ENCODE results near the gene KRT27.
A peak's percentile ranks its signal among the peaks of the same experiment; 100 is the strongest.

The KRT27 gene

DNA sequence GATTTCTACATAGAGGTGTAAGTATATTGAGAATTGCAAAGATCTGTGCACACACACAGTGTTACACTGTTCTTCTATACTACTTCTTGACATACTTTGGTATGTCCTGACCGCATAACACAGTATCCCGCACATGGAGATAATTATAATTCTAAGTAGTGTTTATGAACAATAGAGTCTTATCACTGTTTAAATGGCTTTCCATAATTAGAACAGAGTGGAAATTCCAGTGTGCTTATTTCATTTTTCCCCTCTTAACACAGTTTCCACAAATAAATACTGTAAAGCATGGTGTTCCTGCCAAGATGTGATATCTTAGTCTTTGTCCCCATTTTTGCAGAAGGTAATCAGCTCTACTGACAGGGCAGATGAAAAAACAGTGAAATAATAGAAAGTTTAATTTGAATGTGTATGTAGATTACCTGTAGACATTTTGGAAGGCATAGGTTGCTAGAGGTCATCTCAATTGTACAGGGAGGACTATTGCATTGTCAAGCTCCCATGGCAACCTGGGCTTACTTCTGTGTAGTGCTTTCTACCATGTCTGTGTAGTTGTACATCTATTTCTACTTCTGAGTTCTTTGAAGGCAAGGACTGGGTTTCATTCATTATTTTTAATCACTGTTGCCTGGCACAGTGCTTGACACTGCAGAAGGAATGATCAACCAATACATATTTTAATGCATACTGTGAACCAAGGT lies 27.5 kb upstream of the KRT27 start:
- no peak for DNase-seq

DNA sequence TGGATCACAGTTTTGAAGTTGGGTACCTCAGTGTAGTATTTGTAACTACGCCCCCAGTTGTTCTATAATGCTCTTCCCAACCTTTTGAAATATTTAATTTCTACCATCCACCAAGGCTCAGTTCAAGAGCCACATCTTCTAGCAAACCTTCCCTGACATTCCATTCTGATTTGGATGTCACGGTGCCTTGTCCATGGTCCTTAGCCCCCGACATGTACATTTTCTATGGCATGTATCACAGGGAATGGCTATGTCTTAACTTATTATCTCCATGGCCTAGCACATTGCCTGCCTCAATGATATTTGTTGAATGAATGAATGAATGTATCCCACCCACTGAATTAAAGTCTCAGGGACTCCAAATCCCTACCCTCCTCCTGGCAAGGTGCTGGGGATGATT lies 23.8 kb upstream of the KRT27 start:
- DNase-seq: no peak

DNA sequence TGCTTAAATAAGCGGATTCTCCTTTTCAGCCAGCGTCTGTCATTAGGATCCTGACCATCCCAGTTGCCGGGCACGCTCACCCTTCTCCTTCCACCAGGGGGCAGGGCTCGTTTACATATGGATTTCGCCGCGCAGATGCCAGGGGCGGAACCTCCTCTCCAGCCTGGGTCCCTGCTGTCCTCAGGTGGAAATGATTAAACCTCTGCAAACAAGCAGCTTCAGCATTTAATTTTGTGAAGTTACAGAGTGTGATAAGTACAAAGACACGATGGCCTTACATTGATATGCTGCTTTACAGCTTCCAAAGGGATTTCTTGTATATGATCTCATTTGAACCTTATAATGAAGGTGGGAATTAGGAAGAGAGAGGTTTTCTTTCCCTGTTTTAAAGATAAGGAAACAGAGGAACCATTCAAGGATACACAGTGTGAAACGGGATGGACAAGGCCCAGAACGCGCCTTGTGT lies 21.3 kb upstream of the KRT27 start:
- DNase-seq: peak in 42 of 58 donors; percentile 0 to 58 (median 12)

DNA sequence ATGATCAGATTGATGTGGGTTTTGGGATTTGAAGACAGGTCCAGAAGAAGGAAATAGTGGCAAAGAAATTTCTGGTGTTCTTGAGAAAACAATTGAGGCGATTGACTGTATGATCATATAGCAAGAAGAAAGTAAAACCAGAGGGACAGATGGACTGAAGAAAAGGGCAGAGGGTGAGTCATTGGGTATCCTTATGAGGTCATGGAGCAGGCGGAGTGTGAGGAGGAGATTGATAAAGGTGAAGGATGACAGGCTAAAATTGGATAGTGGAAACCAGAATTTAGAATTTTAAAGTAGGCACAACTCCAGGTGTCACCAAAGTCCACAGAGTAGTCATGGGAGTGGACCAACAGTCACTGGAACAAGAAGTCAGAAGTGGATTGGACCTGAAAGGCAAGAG lies 18.8 kb upstream of the KRT27 start:
- no peak for DNase-seq

DNA sequence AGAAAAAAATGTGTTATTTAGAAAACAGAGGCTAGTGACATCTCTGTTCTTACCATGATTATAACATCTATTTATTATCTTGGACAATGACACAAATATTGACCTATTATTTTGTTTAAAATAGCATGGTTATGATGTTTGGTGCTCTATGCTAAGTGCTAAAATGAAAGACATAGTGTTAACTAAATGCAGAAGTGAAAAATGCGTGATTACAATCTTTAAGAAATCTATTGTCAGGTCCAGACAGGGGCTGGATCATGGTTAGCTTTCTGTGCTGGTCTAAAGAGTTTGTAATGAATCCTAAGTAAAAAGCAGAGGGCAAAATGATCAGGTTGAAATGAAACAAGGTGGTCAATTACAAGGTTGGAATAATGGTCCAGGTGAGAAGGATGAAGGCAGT lies 18.0 kb upstream of the KRT27 start:
- no peak for DNase-seq

DNA sequence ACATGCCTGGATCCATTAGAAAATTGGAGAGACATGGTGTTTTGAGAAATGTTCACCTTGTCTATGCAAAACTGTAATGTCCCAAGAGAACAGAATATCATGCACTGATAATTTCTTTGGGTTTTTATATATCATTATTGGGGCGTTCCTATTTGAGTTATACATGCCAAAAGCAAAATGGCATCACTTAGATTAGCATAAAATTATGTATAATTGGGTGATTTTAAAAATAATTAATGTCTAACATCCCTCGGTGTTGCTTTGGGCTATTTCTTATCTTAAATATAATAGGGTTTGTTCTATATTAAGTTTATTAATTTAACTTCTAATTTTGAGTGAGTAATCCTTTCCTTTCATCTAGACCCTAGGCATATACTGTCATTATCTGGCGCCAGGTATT lies 17.5 kb upstream of the KRT27 start, which contains the start of gene KRT28:
KRT28 (minus strand) TSS at position 101 of the 400 bp plus-strand sequence; CDS start at position 35, 66 bp downstream.
- no peak for DNase-seq

DNA sequence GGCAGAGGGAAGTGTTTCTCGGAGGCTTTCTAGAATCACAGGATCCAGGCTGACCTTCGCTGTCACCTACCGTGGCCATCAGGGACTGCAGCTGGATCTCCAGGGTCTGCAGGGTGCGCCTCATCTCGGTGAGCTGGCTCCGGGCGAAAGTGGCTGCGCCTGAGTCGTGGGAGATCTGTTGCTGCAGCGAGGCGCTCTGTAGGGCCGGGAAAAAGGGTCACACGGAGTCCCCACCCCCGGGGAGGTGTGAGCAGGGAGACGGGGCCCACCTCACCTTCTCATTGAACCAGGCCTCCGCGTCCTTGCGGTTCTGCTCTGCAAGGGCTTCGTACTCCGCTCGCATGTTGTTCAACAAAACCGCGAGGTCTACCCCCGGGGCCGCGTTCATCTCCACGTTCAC lies 14.5 kb upstream of the KRT27 start:
- no peak for DNase-seq

DNA sequence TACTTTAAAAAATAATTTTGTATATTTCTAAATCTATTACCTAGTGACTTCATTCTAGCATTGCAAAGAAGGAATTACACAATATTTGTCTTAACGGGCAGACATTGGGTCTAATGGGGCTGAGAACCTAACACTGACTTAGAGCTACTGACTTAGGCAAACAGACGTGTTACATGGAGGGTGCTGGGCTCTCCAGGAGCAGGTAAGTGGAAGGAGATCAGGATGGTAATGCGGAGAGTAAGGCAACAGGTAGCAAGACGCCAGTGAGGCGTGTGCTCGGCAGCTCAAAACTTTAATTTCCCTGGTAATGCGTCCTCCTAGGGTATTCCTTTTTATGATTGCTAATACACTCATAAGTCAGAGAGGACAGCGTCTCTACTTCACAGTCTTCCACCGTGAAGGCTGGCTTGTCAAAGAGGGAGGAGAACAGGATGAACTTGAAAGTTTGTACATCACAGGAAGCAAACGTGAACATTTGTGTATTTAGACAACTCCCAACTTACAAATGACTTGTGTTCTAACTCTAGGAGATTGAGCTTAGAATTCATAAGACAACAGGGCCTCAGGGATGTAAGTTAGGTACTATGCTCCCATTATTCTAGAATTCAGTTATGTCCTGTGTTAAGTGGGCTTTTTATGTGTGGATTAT lies 12.8 kb upstream of the KRT27 start:
- DNase-seq: no peak

DNA sequence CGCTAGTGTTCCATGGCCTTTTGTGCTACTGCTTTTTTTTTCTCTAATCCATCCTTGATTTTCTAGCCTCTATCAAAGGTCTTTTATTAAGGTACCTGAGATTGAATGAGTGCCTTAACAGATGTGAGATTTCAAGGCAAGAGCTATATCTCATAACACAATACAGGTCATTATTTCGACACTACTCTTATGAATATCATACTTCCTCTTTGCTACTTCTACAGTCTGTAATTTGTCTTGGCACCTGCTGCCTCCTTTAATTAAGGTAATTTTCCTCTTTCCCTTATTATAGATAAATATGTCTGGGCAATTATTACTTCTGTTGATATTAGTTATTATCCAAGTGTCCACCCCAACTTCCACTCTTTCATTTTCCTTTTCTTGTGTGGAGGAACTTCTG lies 12.1 kb upstream of the KRT27 start:
- DNase-seq: no peak

DNA sequence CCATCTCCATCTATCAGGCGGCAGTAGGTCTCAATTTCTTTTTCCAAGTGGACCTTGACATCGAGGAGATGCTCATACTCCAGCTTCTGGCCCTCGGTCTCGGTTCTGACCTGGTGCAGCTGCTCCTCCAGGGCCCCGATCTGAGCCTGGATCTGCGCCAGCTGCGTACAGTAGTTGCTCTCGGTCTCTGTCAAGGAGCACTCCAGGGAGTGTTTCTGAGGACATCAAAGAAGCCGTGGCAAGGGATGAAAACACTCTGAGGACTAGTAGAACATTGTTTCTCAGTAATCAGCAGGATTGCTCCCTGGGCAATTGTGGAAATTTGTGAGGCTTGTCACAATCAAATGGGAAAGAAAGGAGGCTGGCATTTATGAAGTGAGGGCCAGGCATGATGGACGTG lies 11.5 kb upstream of the KRT27 start:
- no peak for DNase-seq

DNA sequence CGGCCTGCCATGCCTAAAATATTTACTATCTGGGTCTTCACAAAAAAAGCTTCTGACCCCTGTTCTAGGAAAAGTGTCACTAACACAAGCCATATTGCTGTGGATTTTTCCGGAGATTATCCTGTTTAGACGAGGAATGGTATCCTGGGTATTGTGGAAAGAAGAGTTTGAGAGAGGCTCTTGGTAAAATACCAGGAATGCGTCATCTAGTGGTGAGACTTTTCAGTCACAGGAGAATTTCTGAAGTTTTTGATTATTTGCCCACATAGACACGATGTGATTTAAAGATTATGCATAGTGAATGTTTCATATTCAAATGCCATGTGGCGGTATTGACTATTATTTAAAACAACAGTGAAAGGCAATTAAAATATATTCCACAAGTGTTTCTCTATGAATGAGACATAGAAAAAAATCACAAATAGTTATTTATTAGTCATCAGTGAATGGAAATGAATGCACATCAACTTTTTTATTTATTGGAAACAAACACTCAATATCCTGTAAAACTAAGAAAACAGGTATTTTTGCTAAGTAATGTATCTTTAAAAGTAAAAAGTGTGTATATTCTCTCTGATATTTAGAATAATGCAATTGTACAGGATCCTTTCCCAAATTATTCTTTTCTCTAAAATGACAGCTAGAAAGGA lies 9.6 kb upstream of the KRT27 start:
- no peak for DNase-seq

DNA sequence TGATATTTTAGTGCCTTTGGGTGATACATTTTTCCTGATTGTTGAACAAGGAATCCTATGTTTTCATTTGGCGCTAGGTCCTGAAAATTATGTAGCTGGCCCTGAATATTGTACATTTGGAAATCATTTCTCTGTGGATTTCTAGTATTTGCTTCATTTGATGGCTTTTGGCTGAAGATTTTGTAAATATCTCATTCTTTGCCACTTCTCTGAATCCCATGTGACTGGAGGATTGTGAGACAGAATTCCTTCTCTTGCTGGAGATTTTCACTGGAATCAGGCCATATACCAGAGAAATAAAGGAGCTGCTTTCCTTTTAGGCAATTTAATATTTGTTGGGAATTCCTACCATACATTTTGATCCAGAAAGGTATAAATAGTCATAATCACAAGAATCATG lies 8.8 kb upstream of the KRT27 start:
- no peak for DNase-seq

DNA sequence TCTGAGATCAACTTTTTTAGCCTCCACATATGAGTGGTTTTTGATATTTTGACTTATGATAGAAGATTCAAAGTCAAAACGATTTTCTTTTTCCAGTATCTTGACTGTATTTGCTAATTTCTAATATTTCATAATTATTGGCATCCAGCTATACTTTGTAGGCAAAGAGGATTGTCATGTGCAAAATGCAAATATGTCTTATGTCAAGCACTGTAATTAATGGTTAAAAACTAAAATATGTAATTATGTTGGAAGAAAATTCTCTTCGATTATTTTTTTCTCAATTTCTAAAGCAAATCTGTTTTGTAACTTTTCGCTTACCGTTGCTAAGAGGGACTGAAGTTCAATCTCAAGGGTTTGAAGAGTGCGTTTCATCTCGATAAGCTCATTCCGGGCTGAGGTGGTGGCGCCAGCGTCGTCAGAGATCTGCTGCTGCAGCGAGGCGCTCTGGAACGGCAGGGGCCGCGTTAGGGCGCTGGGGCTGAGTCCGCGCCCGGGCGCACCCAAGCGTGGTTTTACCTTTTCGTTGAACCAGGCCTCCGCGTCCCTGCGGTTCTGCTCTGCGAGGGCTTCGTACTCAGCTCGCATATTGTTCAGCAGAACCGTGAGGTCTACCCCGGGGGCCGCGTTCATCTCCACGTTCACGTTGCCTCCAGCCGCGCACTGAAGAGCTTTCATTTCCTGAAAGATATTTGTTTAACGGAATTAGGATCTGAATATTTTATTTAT lies 3.0 kb downstream of the KRT27 start:
- no peak for DNase-seq

DNA sequence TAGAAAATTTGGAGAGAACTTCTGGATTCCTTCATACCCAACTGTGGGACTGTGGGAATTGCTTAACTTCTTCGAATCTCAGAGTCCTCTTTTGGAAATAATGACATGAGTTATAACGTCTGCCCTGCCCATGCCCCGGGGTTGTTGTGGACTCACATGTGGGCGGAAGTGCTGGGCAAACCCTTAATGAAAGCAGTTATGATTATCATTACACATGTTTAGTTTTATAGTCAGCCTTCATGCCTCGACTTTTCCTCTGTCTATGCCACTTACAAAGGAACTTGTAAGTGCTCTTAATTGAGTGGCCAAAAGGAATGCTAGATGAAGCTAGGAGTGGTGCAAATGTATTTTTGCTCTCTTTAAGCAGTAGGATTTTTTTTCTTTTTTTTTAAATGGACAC lies 3.9 kb downstream of the KRT27 start:
- no peak for DNase-seq

DNA sequence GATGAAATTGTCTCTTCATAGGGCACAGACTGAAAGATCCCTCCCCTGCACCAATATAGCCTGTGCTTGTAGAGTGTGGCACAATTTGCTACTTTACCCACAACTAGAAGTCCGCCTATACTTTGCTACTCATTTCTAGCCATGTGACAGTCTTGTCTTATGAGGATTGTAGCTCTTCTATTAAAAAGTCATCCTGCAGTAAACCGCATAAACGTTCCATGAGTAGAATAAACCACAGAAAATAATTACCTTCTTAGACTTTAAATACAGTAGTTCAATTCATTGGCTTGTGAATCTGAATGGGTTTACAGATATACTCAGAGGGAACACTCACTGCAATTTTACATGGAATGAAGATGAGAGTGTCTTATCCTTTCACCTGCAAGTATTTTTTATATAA lies 4.4 kb downstream of the KRT27 start:
- DNase-seq: no peak

DNA sequence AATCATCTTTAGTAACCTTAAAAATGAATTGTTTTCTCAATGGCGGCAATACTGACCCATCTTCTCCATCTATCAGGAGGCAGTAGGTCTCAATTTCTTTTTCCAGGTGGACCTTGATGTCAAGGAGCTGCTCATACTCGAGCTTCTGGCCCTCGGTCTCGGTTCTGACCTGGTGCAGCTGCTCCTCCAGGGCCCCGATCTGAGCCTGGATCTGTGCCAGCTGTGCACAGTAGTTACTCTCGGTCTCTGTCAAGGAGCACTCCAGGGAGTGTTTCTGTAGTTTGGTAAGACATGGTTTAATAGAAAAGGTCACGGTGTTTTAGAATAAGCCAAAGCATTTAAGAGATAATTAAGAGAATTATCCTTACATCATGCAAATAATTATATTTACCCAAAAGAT lies 4.9 kb downstream of the KRT27 start:
- DNase-seq: no peak

DNA sequence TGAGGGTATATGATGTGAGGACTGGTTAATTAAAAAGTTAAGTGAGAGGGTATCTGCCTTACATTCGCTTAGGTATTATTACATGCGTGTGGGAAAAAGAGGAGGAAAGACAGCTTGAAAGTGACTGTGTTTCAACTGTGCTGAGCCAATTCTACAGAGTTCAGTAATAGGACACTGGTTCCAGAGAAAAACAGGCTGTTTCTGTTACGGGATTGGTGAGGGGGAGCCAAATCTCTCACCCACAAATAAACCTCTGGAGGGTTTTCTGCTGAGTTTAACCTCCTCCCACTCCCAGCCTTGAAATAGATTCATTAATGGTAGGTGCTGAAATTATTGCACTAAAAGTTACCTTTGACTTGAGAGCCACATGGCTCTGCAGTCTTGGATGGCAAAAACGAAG lies 6.4 kb downstream of the KRT27 start:
- DNase-seq: no peak

DNA sequence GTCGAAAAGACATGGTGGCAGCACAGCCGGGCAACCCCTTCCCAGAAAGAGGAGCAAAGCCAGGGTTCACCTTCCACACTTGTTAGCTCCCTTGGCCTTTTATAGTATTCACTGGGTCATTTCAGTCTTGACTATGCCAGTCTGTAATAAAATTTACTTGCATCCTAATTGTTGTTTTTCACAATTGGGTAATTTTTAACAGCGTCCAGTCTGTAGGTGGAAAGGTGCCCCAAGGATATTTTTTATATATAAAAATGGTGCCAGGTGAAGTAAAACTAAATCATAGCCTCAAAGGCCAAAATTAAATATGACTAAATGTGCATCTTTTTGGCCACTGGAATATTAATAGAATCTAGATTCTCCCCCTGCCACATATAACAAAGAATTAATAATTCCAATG lies 10.2 kb downstream of the KRT27 start, which contains the start of gene KRT26:
KRT26 (minus strand) TSS at position 101 of the 400 bp plus-strand sequence; CDS start at position 13, 88 bp downstream.
- no peak for DNase-seq

DNA sequence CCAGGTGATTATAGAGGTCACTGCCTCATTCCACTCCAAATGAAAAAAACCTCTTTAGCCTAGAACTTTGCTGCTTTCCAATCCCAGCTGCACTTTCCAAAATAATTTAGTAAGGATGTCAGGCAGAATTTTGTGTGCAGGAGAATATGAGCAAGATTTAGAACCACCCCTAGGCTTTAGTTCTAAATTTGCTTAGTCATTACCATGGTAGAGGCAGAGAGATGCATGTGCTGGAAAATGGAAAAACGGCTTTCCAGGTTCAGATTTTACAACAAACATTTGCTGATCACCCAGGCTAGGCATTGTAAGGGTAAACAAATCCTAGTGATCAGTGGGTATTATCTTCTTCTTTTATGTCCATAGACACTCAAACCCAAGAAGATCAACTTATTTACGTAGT lies 16.7 kb downstream of the KRT27 start:
- DNase-seq: no peak

DNA sequence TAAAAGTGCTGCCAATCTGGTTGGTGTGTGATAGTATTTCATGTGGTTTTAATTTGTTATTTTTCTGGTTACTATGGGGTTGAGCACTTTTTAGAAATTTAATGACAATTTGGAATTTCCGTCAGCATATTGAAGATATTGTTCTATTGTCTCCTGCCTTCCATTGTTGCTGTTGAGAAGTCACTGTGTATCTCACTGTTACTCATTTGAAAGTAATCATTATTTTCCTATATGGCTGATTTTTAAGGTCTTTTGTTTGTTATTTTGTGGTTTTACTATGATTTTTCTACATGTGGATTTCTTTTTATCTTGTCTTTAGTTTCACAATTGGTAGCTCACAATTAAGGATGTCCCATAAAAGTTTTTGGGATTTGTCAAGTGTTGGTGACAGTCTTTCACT lies 18.6 kb downstream of the KRT27 start:
- no peak for DNase-seq

DNA sequence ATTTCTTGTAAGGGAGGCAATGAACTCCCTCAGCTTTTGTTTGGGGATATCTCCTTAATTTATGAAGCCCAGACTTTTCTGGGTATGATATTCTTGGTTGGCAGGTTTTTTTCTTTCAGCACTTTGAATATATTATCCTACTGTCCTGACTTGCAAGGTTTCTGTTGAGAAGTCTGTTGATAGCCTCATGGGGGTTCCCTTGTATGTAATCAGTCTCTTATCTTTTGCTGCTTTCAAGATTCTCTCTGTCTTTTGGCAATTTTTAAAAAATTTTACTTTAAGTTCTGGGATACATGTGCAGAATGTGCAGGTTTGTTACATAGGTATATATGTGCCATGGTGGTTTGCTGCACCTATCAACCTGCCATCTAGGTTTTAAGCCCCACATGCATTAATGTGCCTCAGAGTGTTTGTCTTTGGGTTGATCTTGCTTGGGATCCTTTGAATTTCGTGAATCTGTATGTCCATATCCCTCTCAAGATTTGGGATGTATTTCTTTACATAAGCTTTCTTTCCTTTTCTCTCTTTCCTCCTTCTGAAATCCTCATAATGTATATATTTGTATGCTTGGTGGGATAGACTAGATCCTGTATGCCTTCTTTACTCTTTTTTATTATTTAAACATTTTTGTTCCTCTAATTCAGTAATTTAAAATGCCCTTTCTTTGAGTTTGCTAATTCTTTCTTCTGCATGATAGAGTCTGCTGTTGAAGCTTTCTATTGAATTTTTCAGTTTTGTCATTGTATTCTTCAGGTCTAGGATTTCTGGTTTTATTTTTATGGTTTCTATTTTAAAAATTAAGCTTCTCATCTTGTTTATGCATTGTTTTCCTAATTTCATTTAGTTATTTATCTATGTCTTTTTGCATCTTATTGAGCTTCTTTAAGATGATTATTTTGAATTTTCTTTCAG lies 22.0 kb downstream of the KRT27 start:
- DNase-seq: no peak
